Measurements from ENCODE around the gene IGF2BP1.

- no peak for TF ChIP-seq CTCF (IDR thresholded peaks at IDR 0.05; ENCODE audit: borderline replicate concordance, extremely low read depth, low read length, poor library complexity, severe bottlenecking)
- no peak for TF ChIP-seq EZH2 (IDR thresholded peaks at IDR 0.05; ENCODE audit: borderline replicate concordance, low read depth, low read length, severe bottlenecking)
Measured at GRCh38 chr17:49038544-49038943, 41.4 kb downstream of the IGF2BP1 start.
